Measurements from ENCODE around the gene PHF21B. TPM values are rescaled to one million over a fixed set of nuclear protein-coding genes. Genes with fewer than 3 reads are reported as not detected.

PHF21B gene
- polyA plus RNA-seq, 1 donor (not counting 4 experiments of a cell fraction or from before 2014, with no cell fraction given) = not detected

DNA sequence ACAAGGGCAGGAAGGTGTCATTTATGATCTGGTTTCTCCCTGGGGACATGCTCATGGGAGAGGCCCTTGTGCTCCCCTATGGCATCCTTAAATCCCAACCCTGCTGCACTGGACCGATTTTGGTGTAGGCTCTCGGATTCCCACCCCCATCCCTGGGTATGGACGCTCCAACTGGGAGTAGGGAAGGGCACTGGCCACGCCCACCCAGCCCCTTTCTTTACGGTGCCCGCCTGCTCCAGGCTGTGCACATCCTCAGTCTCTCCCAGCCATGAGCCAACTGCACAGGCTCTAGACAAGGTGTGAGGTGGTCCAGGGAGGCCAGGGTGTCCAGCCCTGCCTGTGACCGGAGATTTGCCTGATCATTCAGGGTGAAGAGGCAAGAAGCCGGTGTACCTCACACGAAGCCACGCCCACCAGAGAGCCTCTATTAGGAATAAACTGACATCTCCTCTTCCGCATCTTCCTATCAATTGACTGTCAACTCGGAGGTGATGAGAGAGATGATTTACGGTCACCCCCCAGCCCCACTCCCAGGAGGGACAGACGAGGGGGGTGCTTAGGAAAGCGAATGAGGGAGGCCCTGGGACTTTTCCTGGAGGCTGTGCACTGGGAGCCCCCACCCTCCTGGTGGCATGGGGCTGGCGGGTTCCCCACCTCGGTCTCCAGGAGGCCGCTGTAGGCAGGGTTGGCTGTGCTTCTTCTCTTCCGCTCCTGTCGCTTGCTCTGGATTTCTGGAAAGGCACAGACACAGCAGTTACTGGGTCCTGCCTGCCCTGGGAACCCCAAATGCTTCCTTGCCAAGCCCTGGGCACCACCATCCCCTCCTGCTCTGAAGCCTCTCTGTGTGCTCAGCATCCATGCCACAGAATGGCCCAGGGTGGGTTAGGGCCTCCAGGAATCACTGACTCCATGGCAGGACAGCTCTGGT lies 116.7 kb downstream of the PHF21B start:
- dilution Hi-C loops (cut with MboI; ENCODE audit: extremely low pct_ligation_motif_present, low sequenced_read_pairs) = no loop called here
- no peak overlapping the region for H3K4me2 ChIP-seq (ENCODE audit: control insufficient read depth, extremely low read depth, insufficient read depth, low read depth, low read length)
- DNase-seq (ENCODE audit: low read depth, low spot score) (no peak), FAIRE-seq (no peak)
- H3K9ac ChIP-seq (ENCODE audit: control insufficient read depth, extremely low read depth, insufficient read depth, low read length) = no peak overlapping the region
- H3K27me3 ChIP-seq (ENCODE audit: control insufficient read depth, extremely low read depth, insufficient read depth, low read length) = peaks cover 16% of the 10 kb centered on the region
- H4K20me1 ChIP-seq (ENCODE audit: control insufficient read depth, extremely low read depth, insufficient read depth, low read length) = no peaks in the 10 kb centered on the region
- H3K36me3 ChIP-seq (ENCODE audit: control insufficient read depth in 2 of 2, extremely low read depth in 1 of 2, insufficient read depth in 2 of 2, low read length in 2 of 2) = no peaks in the 10 kb centered on the region
- TF ChIP-seq, protein P1, sequence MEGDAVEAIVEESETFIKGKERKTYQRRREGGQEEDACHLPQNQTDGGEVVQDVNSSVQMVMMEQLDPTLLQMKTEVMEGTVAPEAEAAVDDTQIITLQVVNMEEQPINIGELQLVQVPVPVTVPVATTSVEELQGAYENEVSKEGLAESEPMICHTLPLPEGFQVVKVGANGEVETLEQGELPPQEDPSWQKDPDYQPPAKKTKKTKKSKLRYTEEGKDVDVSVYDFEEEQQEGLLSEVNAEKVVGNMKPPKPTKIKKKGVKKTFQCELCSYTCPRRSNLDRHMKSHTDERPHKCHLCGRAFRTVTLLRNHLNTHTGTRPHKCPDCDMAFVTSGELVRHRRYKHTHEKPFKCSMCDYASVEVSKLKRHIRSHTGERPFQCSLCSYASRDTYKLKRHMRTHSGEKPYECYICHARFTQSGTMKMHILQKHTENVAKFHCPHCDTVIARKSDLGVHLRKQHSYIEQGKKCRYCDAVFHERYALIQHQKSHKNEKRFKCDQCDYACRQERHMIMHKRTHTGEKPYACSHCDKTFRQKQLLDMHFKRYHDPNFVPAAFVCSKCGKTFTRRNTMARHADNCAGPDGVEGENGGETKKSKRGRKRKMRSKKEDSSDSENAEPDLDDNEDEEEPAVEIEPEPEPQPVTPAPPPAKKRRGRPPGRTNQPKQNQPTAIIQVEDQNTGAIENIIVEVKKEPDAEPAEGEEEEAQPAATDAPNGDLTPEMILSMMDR (optimal IDR thresholded peaks at IDR 0.05 in 1 of 3, IDR thresholded peaks at IDR 0.05 in 1 of 3, conservative IDR thresholded peaks at IDR 0.05 in 1 of 3; ENCODE audit: extremely low read depth in 1 of 3, insufficient read depth in 2 of 3, low read length in 3 of 3) = no peak
- TF ChIP-seq EZH2 (IDR thresholded peaks at IDR 0.05; ENCODE audit: low read length) = no peak
- H3K9me1 ChIP-seq (ENCODE audit: control insufficient read depth, extremely low read depth, insufficient read depth, low read length) = no peaks in the 10 kb centered on the region
- no peak overlapping the region for H2AFZ ChIP-seq (ENCODE audit: control insufficient read depth, low read length)
- no peak overlapping the region for H3K4me3 ChIP-seq (ENCODE audit: control insufficient read depth in 2 of 3, extremely low read depth in 1 of 3, insufficient read depth in 2 of 3, low read depth in 1 of 3, low read length in 3 of 3)
- no peaks in the 10 kb centered on the region for H3K4me1 ChIP-seq (ENCODE audit: control insufficient read depth, extremely low read depth, insufficient read depth, low read length)
- H3K9me3 ChIP-seq (ENCODE audit: control insufficient read depth, low read depth, low read length) = no peaks in the 10 kb centered on the region
- no peak overlapping the region for H3K27ac ChIP-seq (ENCODE audit: control insufficient read depth, insufficient read depth, low read length)
- H3K79me2 ChIP-seq (ENCODE audit: control insufficient read depth, insufficient read depth, low read length) = no peaks in the 10 kb centered on the region

GRCh38 chr22:44892243-44892642 lies 117.6 kb downstream of the PHF21B start:
- dilution Hi-C loops (cut with MboI; ENCODE audit: extremely low pct_ligation_motif_present, low sequenced_read_pairs) = no loop called here
- no peak for FAIRE-seq
- H3K4me3 ChIP-seq (ENCODE audit: control insufficient read depth in 2 of 3, extremely low read depth in 1 of 3, insufficient read depth in 2 of 3, low read depth in 1 of 3, low read length in 3 of 3) = no peak overlapping the region
- no peaks in the 10 kb centered on the region for H3K4me1 ChIP-seq (ENCODE audit: control insufficient read depth, extremely low read depth, insufficient read depth, low read length)
- TF ChIP-seq, protein P1 (optimal IDR thresholded peaks at IDR 0.05 in 1 of 3, IDR thresholded peaks at IDR 0.05 in 1 of 3, conservative IDR thresholded peaks at IDR 0.05 in 1 of 3; ENCODE audit: extremely low read depth in 1 of 3, insufficient read depth in 2 of 3, low read length in 3 of 3) = no peak
- no peak for TF ChIP-seq EZH2 (IDR thresholded peaks at IDR 0.05; ENCODE audit: low read length)
- no peak overlapping the region for H2AFZ ChIP-seq (ENCODE audit: control insufficient read depth, low read length)
- no peaks in the 10 kb centered on the region for H3K36me3 ChIP-seq (ENCODE audit: control insufficient read depth in 2 of 2, extremely low read depth in 1 of 2, insufficient read depth in 2 of 2, low read length in 2 of 2)
- H4K20me1 ChIP-seq (ENCODE audit: control insufficient read depth, extremely low read depth, insufficient read depth, low read length) = no peaks in the 10 kb centered on the region
- no peaks in the 10 kb centered on the region for H3K9me1 ChIP-seq (ENCODE audit: control insufficient read depth, extremely low read depth, insufficient read depth, low read length)
- H3K4me2 ChIP-seq (ENCODE audit: control insufficient read depth, extremely low read depth, insufficient read depth, low read depth, low read length) = no peak overlapping the region
- no peaks in the 10 kb centered on the region for H3K79me2 ChIP-seq (ENCODE audit: control insufficient read depth, insufficient read depth, low read length)
- peaks cover 16% of the 10 kb centered on the region for H3K27me3 ChIP-seq (ENCODE audit: control insufficient read depth, extremely low read depth, insufficient read depth, low read length)
- no peak overlapping the region for H3K9ac ChIP-seq (ENCODE audit: control insufficient read depth, extremely low read depth, insufficient read depth, low read length)
- DNase-seq (ENCODE audit: low read depth, low spot score) = no peak
- H3K27ac ChIP-seq (ENCODE audit: control insufficient read depth, insufficient read depth, low read length) = no peak overlapping the region
- H3K9me3 ChIP-seq (ENCODE audit: control insufficient read depth, low read depth, low read length) = no peaks in the 10 kb centered on the region

Measured in keratinocyte (primary cell).